Liver (tissue), 9 donors: ENCODE results near the gene ZNF366. TPM values are rescaled to one million over a fixed set of nuclear protein-coding genes. Genes with fewer than 3 reads are reported as not detected.

Experiments used
- DNase-seq: peaks from one replicate; pipeline ENCODE4 v3.0.0-alpha.2; 2017; ENCODE audit warnings: low spot score
- H3K27ac ChIP-seq, 2 donors: one replicate each; pipeline ENCODE4 v1.7.0; 2013; ENCODE audit warnings: inconsistent platforms in 2 of 2, low read length in 2 of 2, control low read depth in 1 of 2, low read depth in 1 of 2, mild to moderate bottlenecking in 1 of 2
- H3K27me3 ChIP-seq, 4 donors: one replicate each; pipeline versions ENCODE4 v1.6.1 to v1.7.0; 2013; ENCODE audit warnings: low read length in 3 of 4, inconsistent platforms in 1 of 4, mild to moderate bottlenecking in 1 of 4, moderate library complexity in 1 of 4; ENCODE audit not compliant: control insufficient read depth in 4 of 4, insufficient read depth in 4 of 4
- H3K36me3 ChIP-seq, 4 donors: one replicate each; pipeline versions ENCODE4 v1.6.1 to v1.7.0; 2013; ENCODE audit warnings: low read length in 3 of 4, mild to moderate bottlenecking in 3 of 4, low read depth in 1 of 4, moderate library complexity in 1 of 4; ENCODE audit not compliant: control insufficient read depth in 4 of 4, insufficient read depth in 3 of 4
- H3K4me1 ChIP-seq, 4 donors: one replicate each; pipeline versions ENCODE4 v1.6.1 to v1.7.0; 2013; ENCODE audit warnings: low read length in 3 of 4, mild to moderate bottlenecking in 3 of 4, moderate library complexity in 1 of 4; ENCODE audit not compliant: control insufficient read depth in 4 of 4, insufficient read depth in 4 of 4
- H3K4me3 ChIP-seq, 3 donors: one replicate each; pipeline versions ENCODE4 v1.6.1 to v1.7.0; 2013; ENCODE audit warnings: low read length in 3 of 3, control low read depth in 1 of 3, low read depth in 1 of 3, mild to moderate bottlenecking in 1 of 3
- H3K9ac ChIP-seq, 2 donors: one replicate each; pipeline ENCODE4 v1.7.0; 2013; ENCODE audit warnings: low read length in 2 of 2, mild to moderate bottlenecking in 2 of 2, moderate library complexity in 2 of 2, control low read depth in 1 of 2, low read depth in 1 of 2
- H3K9me3 ChIP-seq, 4 donors: one replicate each; pipeline versions ENCODE4 v1.6.1 to v1.7.0; 2013; ENCODE audit warnings: low read length in 3 of 4; ENCODE audit not compliant: control insufficient read depth in 4 of 4
- ATF3 ChIP-seq: IDR thresholded peaks from 2 replicates; pipeline ENCODE4 v1.6.1; 2016; ENCODE audit warnings: antibody characterized with exemption
- CTCF ChIP-seq: fragments of 150-350 bp; IDR thresholded peaks from 2 replicates; pipeline ENCODE4 v1.5.1; 2017; ENCODE audit warnings: improper control_type of control experiment, low read depth, low read length; ENCODE audit not compliant: missing input control
- EGR1 ChIP-seq, 2 donors: IDR thresholded peaks; 2 replicates each; pipeline ENCODE4 v1.6.1; 2016 to 2018; ENCODE audit warnings: antibody characterized with exemption in 2 of 2, low read depth in 2 of 2
- FOXA1 ChIP-seq: IDR thresholded peaks from 2 replicates; pipeline ENCODE4 v1.6.1; 2016; ENCODE audit warnings: antibody characterized with exemption
- FOXA2 ChIP-seq: IDR thresholded peaks from 2 replicates; pipeline ENCODE4 v1.6.1; 2016; ENCODE audit warnings: antibody characterized with exemption
- GABPA ChIP-seq, 2 donors: IDR thresholded peaks in 1 of 2; conservative IDR thresholded peaks in 1 of 2; 2 replicates each; pipeline ENCODE4 v1.6.1; 2016; ENCODE audit warnings: antibody characterized with exemption in 2 of 2, mild to moderate bottlenecking in 1 of 2, moderate library complexity in 1 of 2
- HNF4A ChIP-seq, 2 donors: conservative IDR thresholded peaks; 2 replicates each; pipeline ENCODE4 v1.6.1; 2016; ENCODE audit warnings: antibody characterized with exemption in 2 of 2, mild to moderate bottlenecking in 2 of 2
- JUND ChIP-seq, 2 donors: IDR thresholded peaks; 2 replicates each; pipeline ENCODE4 v1.6.1; 2016; ENCODE audit warnings: antibody characterized with exemption in 2 of 2
- MAX ChIP-seq: IDR thresholded peaks from 2 replicates; pipeline ENCODE4 v1.6.1; 2016; ENCODE audit warnings: antibody characterized with exemption
- NR2F2 ChIP-seq: IDR thresholded peaks from 2 replicates; pipeline ENCODE4 v1.6.1; 2016; ENCODE audit warnings: antibody characterized with exemption
- REST ChIP-seq: IDR thresholded peaks from 2 replicates; pipeline ENCODE4 v1.6.1; 2016; ENCODE audit warnings: antibody characterized with exemption, mild to moderate bottlenecking
- RXRA ChIP-seq, 2 donors: IDR thresholded peaks; 2 replicates each; pipeline ENCODE4 v1.6.1; 2017 to 2018; ENCODE audit warnings: antibody characterized with exemption in 2 of 2, mild to moderate bottlenecking in 1 of 2
- TAF1 ChIP-seq: conservative IDR thresholded peaks from 2 replicates; pipeline ENCODE4 v1.6.1; 2016; ENCODE audit warnings: antibody characterized with exemption, mild to moderate bottlenecking
- YY1 ChIP-seq: IDR thresholded peaks from 2 replicates; pipeline ENCODE4 v1.6.1; 2016; ENCODE audit warnings: antibody characterized with exemption, mild to moderate bottlenecking
- WGBS: extraction: QIAGEN DNeasy Blood & Tissue Kit; methylation state at CpG from one replicate; pipeline ENCODE4 v1.1.7; 2013; 5-methylcytosine and 5-hydroxymethylcytosine counted together
- polyA plus RNA-seq, 2 donors: library from polyadenylated mRNA; stranded (reverse) in 1 of 2; unstranded in 1 of 2; fragments of 200-250 nt in 1 of 2; fragments of >200 nt in 1 of 2; fragmentation: Nextera tagmentation in 1 of 2; extraction: Ambion mirVana in 1 of 2; gene quantifications; one replicate each; pipeline versions ENCODE4 v1.2.1 to v1.2.3, GENCODE V29; 2013 to 2015
- total RNA-seq, 2 donors: library from RNA; depleted of rRNA; stranded (reverse); fragments of >200 nt; gene quantifications; one replicate each; pipeline ENCODE4 v1.2.3, GENCODE V29; 2014
- donor health status: healthy.
- donor health status: healthy.
- donor health status: healthy.
- donor health status: healthy.
- donor health status: healthy.

Gene ZNF366
- total and polyA plus RNA-seq, 4 donors: 0.71 to 1.0 (median 0.75) TPM

- H3K36me3 ChIP-seq: no peaks in the 10 kb centered on the region
- H3K27ac ChIP-seq: no peak overlapping the region
- no peaks in the 10 kb centered on the region for H3K9me3 ChIP-seq
- H3K9ac ChIP-seq: no peak overlapping the region
- no peak for TF ChIP-seq EGR1 (IDR thresholded peaks at IDR 0.05; ENCODE audit: low read depth in 2 of 2)
- TF ChIP-seq FOXA2: no peak
- TF ChIP-seq FOXA1: no peak
- no peak for TF ChIP-seq GABPA (IDR thresholded peaks at IDR 0.05 in 1 of 2, conservative IDR thresholded peaks at IDR 0.05 in 1 of 2)
- no peak for TF ChIP-seq HNF4A (conservative IDR thresholded peaks at IDR 0.05)
- no peak for TF ChIP-seq YY1
- no peak overlapping the region for H3K4me3 ChIP-seq
- H3K4me1 ChIP-seq: no peaks in the 10 kb centered on the region
- DNase-seq: no peak
- no peaks in the 10 kb centered on the region for H3K27me3 ChIP-seq
- 74% methylated on average over 5 of the region's 5 CpGs for WGBS
Measured at GRCh38 chr5:72434056-72434780, 73.0 kb downstream of the ZNF366 start.

GRCh38 chr5:72433522-72433921 lies 73.7 kb downstream of the ZNF366 start:
- DNase-seq: no peak
- Histone ChIP-seq H3K4me1 (no peaks in the 10 kb centered on the region), H3K27me3 (no peaks in the 10 kb centered on the region), H3K9me3 (no peaks in the 10 kb centered on the region), H3K9ac (no peak overlapping the region), H3K27ac (no peak overlapping the region), H3K4me3 (no peak overlapping the region), H3K36me3 (no peaks in the 10 kb centered on the region)
- 75% methylated on average over 1 of the region's 1 CpG for WGBS
- TF ChIP-seq REST (no peak), RXRA (IDR thresholded peaks at IDR 0.05) (no peak), GABPA (IDR thresholded peaks at IDR 0.05 in 1 of 2, conservative IDR thresholded peaks at IDR 0.05 in 1 of 2) (no peak), JUND (IDR thresholded peaks at IDR 0.05) (no peak), CTCF (no peak), ATF3 (no peak)

- Histone ChIP-seq H3K9ac (no peak overlapping the region), H3K4me1 (no peaks in the 10 kb centered on the region), H3K27me3 (no peaks in the 10 kb centered on the region), H3K36me3 (no peaks in the 10 kb centered on the region), H3K27ac (no peak overlapping the region), H3K9me3 (no peaks in the 10 kb centered on the region), H3K4me3 (no peak overlapping the region)
- WGBS: 80% methylated on average over 1 of the region's 1 CpG
- no peak for DNase-seq
- TF ChIP-seq JUND (IDR thresholded peaks at IDR 0.05): no peak
- TF ChIP-seq ATF3: no peak
- TF ChIP-seq CTCF: no peak
- TF ChIP-seq FOXA1: no peak
- no peak for TF ChIP-seq EGR1 (IDR thresholded peaks at IDR 0.05; ENCODE audit: low read depth in 2 of 2)
- TF ChIP-seq TAF1: no peak
- TF ChIP-seq NR2F2: no peak
- no peak for TF ChIP-seq MAX
Measured at GRCh38 chr5:72428669-72429068, 78.5 kb downstream of the ZNF366 start.
